SK-N-MC (cell line): Measurements from ENCODE around the gene PLEKHM1.

Experiments used
- DNase-seq: peaks from one replicate; pipeline ENCODE4 v3.0.0-alpha.2; 2011; ENCODE audit warnings: low read depth, low spot score
- H3K27ac ChIP-seq: fragments of 200-600 bp; sonication (generic); 2 replicates; pipeline ENCODE4 v1.5.1; 2016; ENCODE audit warnings: mixed run types
- H3K36me3 ChIP-seq: fragments of 200-600 bp; sonication (generic); 2 replicates; pipeline ENCODE4 v1.6.1; 2017; ENCODE audit warnings: antibody characterized with exemption, low read length, mixed read lengths; ENCODE audit not compliant: insufficient read depth
- H3K4me3 ChIP-seq: fragments of 200-600 bp; sonication (generic); 2 replicates; pipeline ENCODE4 v1.5.1; 2016
- H3K9ac ChIP-seq: fragments of 200-600 bp; sonication (generic); 2 replicates; pipeline ENCODE4 v1.8.0; 2017; ENCODE audit warnings: mixed run types, mixed read lengths; ENCODE audit not compliant: insufficient read length
- H3K9me3 ChIP-seq: fragments of 200-600 bp; sonication (generic); 2 replicates; pipeline ENCODE4 v1.6.1; 2017; ENCODE audit warnings: low read depth, mild to moderate bottlenecking, antibody characterized with exemption, low read length, moderate library complexity, mixed read lengths
- EZH2 ChIP-seq: fragments of 200-600 bp; sonication (generic); IDR thresholded peaks from one replicate; pipeline ENCODE4 v1.6.1; 2017; ENCODE audit warnings: antibody characterized with exemption
- FOXP2 ChIP-seq: optimal IDR thresholded peaks from 2 replicates; pipeline ENCODE3; 2011; ENCODE audit warnings: mild to moderate bottlenecking, moderate library complexity; ENCODE audit not compliant: insufficient read depth; ENCODE audit errors: extremely low read length, control extremely low read depth
- POLR2AphosphoS5 ChIP-seq: IDR thresholded peaks from 2 replicates; pipeline ENCODE4 v1.6.1; 2012; ENCODE audit warnings: mild to moderate bottlenecking, low read depth, low read length, borderline replicate concordance

Gene PLEKHM1

GRCh38 chr17:45423304-45423974 is 67.1 kb downstream of the PLEKHM1 start:
- Histone ChIP-seq H3K9ac (no peak overlapping the region), H3K4me3 (no peak overlapping the region), H3K27ac (no peak overlapping the region), H3K9me3 (no peaks in the 10 kb centered on the region), H3K36me3 (no peaks in the 10 kb centered on the region)
- DNase-seq, result no peak
- TF ChIP-seq POLR2AphosphoS5 (no peak), EZH2 (no peak), FOXP2 (no peak)

- H3K27ac ChIP-seq, result no peak overlapping the region
- DNase-seq, result no peak
- TF ChIP-seq EZH2 (no peak), POLR2AphosphoS5 (no peak), FOXP2 (no peak)
- no peak overlapping the region for H3K4me3 ChIP-seq
- no peak overlapping the region for H3K9ac ChIP-seq
- no peaks in the 10 kb centered on the region for H3K9me3 ChIP-seq
- H3K36me3 ChIP-seq, result no peaks in the 10 kb centered on the region
Measured at GRCh38 chr17:45414990-45415881, 75.3 kb downstream of the PLEKHM1 start.

GRCh38 chr17:45413498-45413923 is 77.0 kb downstream of the PLEKHM1 start:
- no peak for DNase-seq
- H3K36me3 ChIP-seq, result no peaks in the 10 kb centered on the region
- no peaks in the 10 kb centered on the region for H3K9me3 ChIP-seq
- H3K9ac ChIP-seq, result no peak overlapping the region
- no peak overlapping the region for H3K4me3 ChIP-seq
- H3K27ac ChIP-seq, result no peak overlapping the region
- TF ChIP-seq POLR2AphosphoS5 (no peak), EZH2 (no peak), FOXP2 (no peak)

GRCh38 chr17:45411348-45412105 is 79.0 kb downstream of the PLEKHM1 start:
- Histone ChIP-seq H3K27ac (no peak overlapping the region), H3K9ac (no peak overlapping the region), H3K4me3 (no peak overlapping the region), H3K9me3 (no peaks in the 10 kb centered on the region), H3K36me3 (no peaks in the 10 kb centered on the region)
- DNase-seq, result no peak
- TF ChIP-seq FOXP2 (no peak), POLR2AphosphoS5 (no peak), EZH2 (no peak)

GRCh38 chr17:45410144-45411091 is 80.1 kb downstream of the PLEKHM1 start:
- DNase-seq, result no peak
- TF ChIP-seq POLR2AphosphoS5 (no peak), EZH2 (no peak), FOXP2 (no peak)
- Histone ChIP-seq H3K27ac (no peak overlapping the region), H3K9ac (no peak overlapping the region), H3K4me3 (no peak overlapping the region), H3K9me3 (no peaks in the 10 kb centered on the region), H3K36me3 (no peaks in the 10 kb centered on the region)

- Histone ChIP-seq H3K4me3 (no peak overlapping the region), H3K27ac (no peak overlapping the region), H3K9me3 (no peaks in the 10 kb centered on the region), H3K9ac (no peak overlapping the region), H3K36me3 (no peaks in the 10 kb centered on the region)
- no peak for TF ChIP-seq FOXP2
- TF ChIP-seq EZH2, result no peak
- TF ChIP-seq POLR2AphosphoS5, result no peak
- DNase-seq, result no peak
Measured at GRCh38 chr17:45409659-45410076, 80.9 kb downstream of the PLEKHM1 start.

GRCh38 chr17:45408611-45409421 is 81.7 kb downstream of the PLEKHM1 start:
- Histone ChIP-seq H3K27ac (no peak overlapping the region), H3K9me3 (no peaks in the 10 kb centered on the region), H3K9ac (no peak overlapping the region), H3K36me3 (no peaks in the 10 kb centered on the region), H3K4me3 (no peak overlapping the region)
- DNase-seq, result no peak
- TF ChIP-seq POLR2AphosphoS5, result no peak
- no peak for TF ChIP-seq FOXP2
- no peak for TF ChIP-seq EZH2
